ENCODE measurements around the gene CLEC16A. TPM values are rescaled to one million over a fixed set of nuclear protein-coding genes. Genes with fewer than 3 reads are reported as not detected.
A peak's percentile ranks its signal among the peaks of the same experiment; 100 is the strongest.

CLEC16A gene
- polyA plus RNA-seq, 3 donors = 3.4 to 12.0 (median 5.8) TPM

GRCh38 chr16:10971560-10971961 lies 27.2 kb downstream of the CLEC16A start:
- Mint-ChIP-seq H3K36me3 (peaks cover 55 to 75% of the 10 kb centered on the region in 2 donors), H3K4me3 (no peak overlapping the region), H3K4me1 (peaks cover 19% of the 10 kb centered on the region), H3K9me3 (peaks cover 0 to 3% (median 0%) of the 10 kb centered on the region in 7 donors), H3K27me3 (ENCODE audit: low read depth in 3 of 3) (peaks cover 0 to 4% (median 0%) of the 10 kb centered on the region in 3 donors), H3K27ac (no peak overlapping the region)
- no peak overlapping the region for H3K4me3 ChIP-seq (replicated peaks in 1 of 3; ENCODE audit: low read depth in 2 of 3, low read length in 3 of 3)
- no peaks in the 10 kb centered on the region for H3K79me2 ChIP-seq (ENCODE audit: insufficient read depth, low read length)
- H3K9me3 ChIP-seq (replicated peaks in 1 of 2; ENCODE audit: control insufficient read depth in 1 of 2, insufficient read depth in 1 of 2, low read length in 2 of 2) = no peaks in the 10 kb centered on the region
- H3K27ac ChIP-seq (ENCODE audit: low read depth in 1 of 2, low read length in 2 of 2) = no peak overlapping the region
- H2AFZ ChIP-seq (ENCODE audit: insufficient read depth, low read depth, low read length, poor library complexity, severe bottlenecking) = no peak overlapping the region
- H3K4me1 ChIP-seq (ENCODE audit: control insufficient read depth in 1 of 2, insufficient read depth in 2 of 2, low read length in 2 of 2) = peaks cover 5 to 8% of the 10 kb centered on the region in 2 donors
- TF ChIP-seq, protein P1, sequence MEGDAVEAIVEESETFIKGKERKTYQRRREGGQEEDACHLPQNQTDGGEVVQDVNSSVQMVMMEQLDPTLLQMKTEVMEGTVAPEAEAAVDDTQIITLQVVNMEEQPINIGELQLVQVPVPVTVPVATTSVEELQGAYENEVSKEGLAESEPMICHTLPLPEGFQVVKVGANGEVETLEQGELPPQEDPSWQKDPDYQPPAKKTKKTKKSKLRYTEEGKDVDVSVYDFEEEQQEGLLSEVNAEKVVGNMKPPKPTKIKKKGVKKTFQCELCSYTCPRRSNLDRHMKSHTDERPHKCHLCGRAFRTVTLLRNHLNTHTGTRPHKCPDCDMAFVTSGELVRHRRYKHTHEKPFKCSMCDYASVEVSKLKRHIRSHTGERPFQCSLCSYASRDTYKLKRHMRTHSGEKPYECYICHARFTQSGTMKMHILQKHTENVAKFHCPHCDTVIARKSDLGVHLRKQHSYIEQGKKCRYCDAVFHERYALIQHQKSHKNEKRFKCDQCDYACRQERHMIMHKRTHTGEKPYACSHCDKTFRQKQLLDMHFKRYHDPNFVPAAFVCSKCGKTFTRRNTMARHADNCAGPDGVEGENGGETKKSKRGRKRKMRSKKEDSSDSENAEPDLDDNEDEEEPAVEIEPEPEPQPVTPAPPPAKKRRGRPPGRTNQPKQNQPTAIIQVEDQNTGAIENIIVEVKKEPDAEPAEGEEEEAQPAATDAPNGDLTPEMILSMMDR (IDR thresholded peaks at IDR 0.05) = peak; percentile 80
- intact Hi-C loops (cut with micrococcal nuclease) = loop anchor here in 1 of 2 donors (5.0 kb wide), 1 partner anchor 286 kb away; the partner anchor contains the start of gene SOCS1
- H4K20me1 ChIP-seq (ENCODE audit: insufficient read depth, low read length) = peaks cover 17% of the 10 kb centered on the region
- no peaks in the 10 kb centered on the region for H3K27me3 ChIP-seq (ENCODE audit: control insufficient read depth in 2 of 2, insufficient read depth in 2 of 2, low read length in 2 of 2)
- peaks cover 45 to 80% of the 10 kb centered on the region in 2 donors for H3K36me3 ChIP-seq (replicated peaks in 1 of 2; ENCODE audit: control insufficient read depth in 1 of 2, insufficient read depth in 2 of 2, low read length in 2 of 2)
- H3K4me2 ChIP-seq (replicated peaks; ENCODE audit: extremely low read depth, low read length, poor library complexity, severe bottlenecking) = no peak overlapping the region
- peak; percentile 35 to 55 (median 47) for DNase-seq
- no peak overlapping the region for H3K9ac ChIP-seq (ENCODE audit: insufficient read depth, low read length, poor library complexity, severe bottlenecking)
- WGBS (ENCODE audit: insufficient coverage) = 80% methylated on average over 1 of the region's 3 CpGs

DNA sequence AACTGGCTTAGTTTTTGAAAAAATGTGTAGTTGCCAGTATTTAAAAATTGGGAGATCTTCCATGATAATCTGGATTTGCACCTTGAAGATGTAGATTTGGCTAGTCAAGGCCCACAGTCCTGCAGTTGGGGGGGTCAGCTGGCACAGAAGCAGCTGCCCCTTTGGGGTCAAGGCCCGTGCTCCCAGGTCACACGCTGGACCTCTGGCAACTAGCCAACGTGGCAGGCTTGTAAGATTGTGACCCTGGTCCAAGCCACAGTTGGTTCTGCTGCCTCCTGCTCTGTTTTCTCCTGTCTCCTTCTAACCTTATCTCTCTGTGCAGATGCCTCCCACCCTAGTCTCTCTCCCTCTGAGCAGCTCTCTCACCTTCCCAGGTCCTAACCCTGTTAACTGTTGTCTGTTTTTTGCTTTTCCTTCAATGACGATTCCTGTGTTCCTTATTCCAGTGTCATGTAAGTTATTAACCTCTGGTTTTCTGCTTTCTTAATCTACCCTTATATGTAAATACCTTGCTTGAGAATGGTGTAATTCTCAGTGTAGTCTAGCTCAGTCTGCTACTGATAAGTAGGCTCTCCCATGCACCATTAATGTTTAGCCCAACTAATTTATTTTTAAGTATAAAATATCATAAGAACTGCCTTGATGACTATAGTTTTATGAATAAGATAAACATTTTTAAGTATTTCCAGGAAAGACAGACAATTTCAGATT lies 27.9 kb downstream of the CLEC16A start:
- no peaks in the 10 kb centered on the region for H3K79me2 ChIP-seq (ENCODE audit: insufficient read depth, low read length)
- intact Hi-C loops (cut with micrococcal nuclease) = loop anchor here in 1 of 2 donors (5.0 kb wide), 1 partner anchor 285 kb away; the partner anchor contains the start of gene SOCS1
- H3K4me2 ChIP-seq (replicated peaks; ENCODE audit: extremely low read depth, low read length, poor library complexity, severe bottlenecking) = no peak overlapping the region
- Mint-ChIP-seq H3K4me1 (peaks cover 19% of the 10 kb centered on the region), H3K27ac (no peak overlapping the region), H3K9me3 (peaks cover 0 to 3% (median 0%) of the 10 kb centered on the region in 7 donors), H3K4me3 (no peak overlapping the region), H3K36me3 (peaks cover 55 to 76% of the 10 kb centered on the region in 2 donors), H3K27me3 (ENCODE audit: low read depth in 3 of 3) (peaks cover 0 to 4% (median 1%) of the 10 kb centered on the region in 3 donors)
- H3K36me3 ChIP-seq (replicated peaks in 1 of 2; ENCODE audit: control insufficient read depth in 1 of 2, insufficient read depth in 2 of 2, low read length in 2 of 2) = peaks cover 48 to 80% of the 10 kb centered on the region in 2 donors
- H3K9ac ChIP-seq (ENCODE audit: insufficient read depth, low read length, poor library complexity, severe bottlenecking) = no peak overlapping the region
- no peak for DNase-seq
- TF ChIP-seq, protein P1 (IDR thresholded peaks at IDR 0.05) = no peak
- H3K27ac ChIP-seq (ENCODE audit: low read depth in 1 of 2, low read length in 2 of 2) = no peak overlapping the region
- H3K4me3 ChIP-seq (replicated peaks in 1 of 3; ENCODE audit: low read depth in 2 of 3, low read length in 3 of 3) = no peak overlapping the region
- no peak overlapping the region for H2AFZ ChIP-seq (ENCODE audit: insufficient read depth, low read depth, low read length, poor library complexity, severe bottlenecking)
- peaks cover 5 to 8% of the 10 kb centered on the region in 2 donors for H3K4me1 ChIP-seq (ENCODE audit: control insufficient read depth in 1 of 2, insufficient read depth in 2 of 2, low read length in 2 of 2)
- WGBS (ENCODE audit: insufficient coverage) = 59% methylated on average over 3 of the region's 4 CpGs
- H3K9me3 ChIP-seq (replicated peaks in 1 of 2; ENCODE audit: control insufficient read depth in 1 of 2, insufficient read depth in 1 of 2, low read length in 2 of 2) = no peaks in the 10 kb centered on the region
- peaks cover 11% of the 10 kb centered on the region for H4K20me1 ChIP-seq (ENCODE audit: insufficient read depth, low read length)
- no peaks in the 10 kb centered on the region for H3K27me3 ChIP-seq (ENCODE audit: control insufficient read depth in 2 of 2, insufficient read depth in 2 of 2, low read length in 2 of 2)

Measured in CD14-positive monocyte (primary cell).